Measurements from ENCODE around the gene SPOCK1.
"Not testable (repeated sequence)": the region's sequence is repeated elsewhere in the genome, so short reads cannot be mapped to it uniquely, and the experiment has no call there.

Gene SPOCK1

GRCh38 chr5:137262818-137263217, 236.3 kb downstream of the SPOCK1 start:
- no peak for ATAC-seq (ENCODE audit: low read depth)

GRCh38 chr5:137260820-137261695, 238.1 kb downstream of the SPOCK1 start:
- no peak overlapping the region for H3K4me3 ChIP-seq (ENCODE audit: severe bottlenecking)
- no peak for ATAC-seq (ENCODE audit: low read depth)
- no peaks in the 10 kb centered on the region for H3K9me3 ChIP-seq (ENCODE audit: severe bottlenecking)
- DNase-seq (ENCODE audit: low spot score), result no peak
- no peak overlapping the region for H3K27ac ChIP-seq (ENCODE audit: poor library complexity, severe bottlenecking)
- no peaks in the 10 kb centered on the region for H3K36me3 ChIP-seq (ENCODE audit: low read depth)
- H3K4me1 ChIP-seq (ENCODE audit: insufficient read depth, poor library complexity, severe bottlenecking), result no peaks in the 10 kb centered on the region
- H3K27me3 ChIP-seq (ENCODE audit: insufficient read depth, poor library complexity, severe bottlenecking), result no peaks in the 10 kb centered on the region
- TF ChIP-seq CTCF (IDR thresholded peaks at IDR 0.05; ENCODE audit: poor library complexity, severe bottlenecking), result no peak

More at GRCh38 chr5:137262818-137263217, 236.3 kb downstream of the SPOCK1 start:
- H3K27ac ChIP-seq (ENCODE audit: poor library complexity, severe bottlenecking), result no peak overlapping the region
- no peaks in the 10 kb centered on the region for H3K27me3 ChIP-seq (ENCODE audit: insufficient read depth, poor library complexity, severe bottlenecking)
- TF ChIP-seq CTCF (IDR thresholded peaks at IDR 0.05; ENCODE audit: poor library complexity, severe bottlenecking), result no peak
- no peaks in the 10 kb centered on the region for H3K9me3 ChIP-seq (ENCODE audit: severe bottlenecking)
- no peak overlapping the region for H3K4me3 ChIP-seq (ENCODE audit: severe bottlenecking)
- no peak for DNase-seq (ENCODE audit: low spot score)
- H3K36me3 ChIP-seq (ENCODE audit: low read depth), result no peaks in the 10 kb centered on the region
- no peaks in the 10 kb centered on the region for H3K4me1 ChIP-seq (ENCODE audit: insufficient read depth, poor library complexity, severe bottlenecking)

- H3K27ac ChIP-seq (ENCODE audit: poor library complexity, severe bottlenecking); H3K9me3 ChIP-seq (ENCODE audit: severe bottlenecking); H3K4me3 ChIP-seq (ENCODE audit: severe bottlenecking); DNase-seq (ENCODE audit: low spot score); H3K36me3 ChIP-seq (ENCODE audit: low read depth); ATAC-seq (ENCODE audit: low read depth); H3K27me3 ChIP-seq (ENCODE audit: insufficient read depth, poor library complexity, severe bottlenecking); H3K4me1 ChIP-seq (ENCODE audit: insufficient read depth, poor library complexity, severe bottlenecking): not testable (repeated sequence)
Observed at GRCh38 chr5:137259115-137259514, 240.0 kb downstream of the SPOCK1 start.

GRCh38 chr5:137254119-137255090, 244.7 kb downstream of the SPOCK1 start:
- Histone ChIP-seq H3K4me1 (ENCODE audit: insufficient read depth, poor library complexity, severe bottlenecking) (peaks cover 5% of the 10 kb centered on the region), H3K27ac (ENCODE audit: poor library complexity, severe bottlenecking) (no peak overlapping the region)
- peak; percentile 58 for ATAC-seq (ENCODE audit: low read depth)

More at GRCh38 chr5:137254119-137255090, 244.7 kb downstream of the SPOCK1 start:
- H3K4me3 ChIP-seq (ENCODE audit: severe bottlenecking), result no peak overlapping the region
- H3K36me3 ChIP-seq (ENCODE audit: low read depth), result no peaks in the 10 kb centered on the region
- no peaks in the 10 kb centered on the region for H3K27me3 ChIP-seq (ENCODE audit: insufficient read depth, poor library complexity, severe bottlenecking)
- H3K9me3 ChIP-seq (ENCODE audit: severe bottlenecking), result no peaks in the 10 kb centered on the region
- no peak for TF ChIP-seq CTCF (IDR thresholded peaks at IDR 0.05; ENCODE audit: poor library complexity, severe bottlenecking)
- no peak for DNase-seq (ENCODE audit: low spot score)
